Posterior cingulate gyrus (tissue), 11 donors: ENCODE results near the gene COX7B2.

ENCODE experiments used
- DNase-seq, 10 donors: peaks; one replicate each; pipeline versions ENCODE4 v3.0.0 to v3.0.0-alpha.2; 2020 to 2021; ENCODE audit warnings: mixed read lengths in 3 of 10
- intact Hi-C: fragments of 100-400 bp; cut with DNase I; formaldehyde crosslinking; loops from one replicate; pipeline ENCODE4 v1.15.1; 2023

Gene COX7B2

DNA sequence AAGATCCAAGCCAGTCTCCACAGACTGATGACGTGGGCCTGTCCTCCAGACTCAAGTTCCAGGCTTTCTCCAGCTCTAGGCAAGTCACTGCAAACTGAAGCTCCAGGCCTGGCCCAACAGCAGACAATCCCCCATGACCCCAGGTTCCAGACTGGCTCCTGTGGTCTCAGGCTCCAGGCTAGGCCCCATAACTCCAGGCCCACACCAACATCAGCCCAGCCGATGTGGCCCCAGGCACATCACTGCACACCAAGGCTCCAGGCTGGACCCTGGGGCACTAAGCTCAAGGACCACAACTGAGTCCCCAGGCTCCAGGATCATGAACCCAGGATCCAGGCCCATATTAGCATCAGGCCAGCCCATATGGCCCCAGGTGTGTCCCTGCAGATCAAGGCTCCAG lies 143.6 kb downstream of the COX7B2 start:
- intact Hi-C loops = no loop called here
- peak in 1 of 10 donors; percentile 35 for DNase-seq

DNA sequence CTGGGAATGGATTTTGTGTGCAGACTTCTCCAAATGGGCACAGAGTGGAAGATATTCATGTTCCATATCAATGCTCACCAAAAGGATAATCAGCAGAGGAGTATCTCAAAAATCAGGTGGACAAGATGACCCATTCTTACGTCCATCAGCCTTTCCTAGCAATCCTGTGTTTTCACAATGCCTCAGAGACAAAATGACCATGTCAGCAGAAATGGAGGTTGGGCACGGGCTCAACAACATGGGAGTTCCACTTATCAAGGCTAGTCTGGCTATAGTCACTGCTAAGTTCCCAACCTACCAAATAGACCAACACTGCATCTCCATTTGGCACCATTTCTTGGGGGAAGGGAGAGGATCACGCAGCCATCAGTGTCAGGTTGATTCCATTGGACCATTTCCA lies 179.0 kb downstream of the COX7B2 start:
- intact Hi-C loops = no loop called here
- DNase-seq = no peak

GRCh38 chr4:46720055-46720454 lies 189.0 kb downstream of the COX7B2 start:
- no peak for DNase-seq
- intact Hi-C loops = no loop called here

DNA sequence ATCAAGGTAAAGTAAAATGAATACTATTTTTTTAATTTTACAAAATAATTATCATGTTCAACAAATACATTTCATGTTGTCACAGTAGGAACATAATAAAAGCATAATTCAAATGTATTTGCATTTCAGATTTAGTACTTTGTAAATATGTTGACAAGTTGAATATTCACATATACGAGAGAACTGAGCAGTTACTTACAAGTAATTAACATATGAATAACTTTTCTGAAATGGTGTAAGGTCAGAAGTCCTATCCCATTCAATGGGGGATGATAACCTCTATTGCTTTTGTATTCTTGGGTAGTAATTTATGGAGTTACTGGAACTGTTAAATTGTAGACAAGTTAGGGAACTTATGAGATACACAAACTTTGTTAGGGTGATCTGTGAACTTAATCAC lies 191.1 kb downstream of the COX7B2 start:
- intact Hi-C loops = no loop called here
- DNase-seq = no peak

- DNase-seq = no peak
- intact Hi-C loops = no loop called here
Observed at GRCh38 chr4:46715468-46715867, 193.6 kb downstream of the COX7B2 start.

DNA sequence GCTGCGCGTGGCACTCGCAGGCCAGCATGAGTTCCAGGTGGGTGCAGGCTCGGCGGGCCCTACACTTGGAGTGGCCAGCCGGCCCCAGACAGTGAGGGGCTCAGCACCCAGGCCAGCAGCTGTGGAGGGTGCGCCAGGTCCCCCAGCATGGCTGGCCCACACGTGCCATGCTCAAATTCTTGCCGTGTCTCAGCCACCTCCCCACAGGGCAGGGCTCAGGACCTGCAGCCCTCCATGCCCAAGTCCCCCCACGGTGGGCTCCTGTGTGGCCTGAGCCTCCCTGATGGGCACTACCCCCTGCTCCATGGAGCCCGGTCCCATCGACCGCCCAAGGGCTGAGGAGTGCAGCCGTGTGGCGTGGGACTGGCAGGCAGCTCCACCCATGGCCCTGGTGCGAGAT lies 210.2 kb downstream of the COX7B2 start:
- intact Hi-C loops = no loop called here
- DNase-seq = peak in 2 of 10 donors; percentile 65 to 81
